ENCODE measurements around the gene C3orf18.

Gene C3orf18

DNA sequence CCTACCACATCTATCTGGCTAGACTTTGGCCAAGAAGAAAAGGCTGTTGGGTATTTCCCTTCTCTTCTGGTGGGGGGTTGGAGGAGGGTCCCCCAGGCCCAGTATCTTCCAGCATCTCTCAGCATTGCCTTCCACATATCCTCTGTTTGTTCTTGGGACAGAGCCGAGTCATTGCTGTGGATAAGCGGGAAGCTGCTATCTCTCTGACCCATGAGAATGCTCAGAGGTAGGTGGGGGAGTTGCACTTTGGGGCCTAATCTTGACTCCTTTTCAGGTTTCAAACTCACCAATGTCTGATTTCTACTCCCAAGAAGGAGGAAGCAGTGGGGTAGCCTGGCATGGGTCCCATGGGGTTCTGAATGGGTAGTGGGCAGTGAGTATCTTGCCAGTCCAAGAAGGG lies 9.8 kb upstream of the C3orf18 start:
- DNase-seq: no peak

DNA sequence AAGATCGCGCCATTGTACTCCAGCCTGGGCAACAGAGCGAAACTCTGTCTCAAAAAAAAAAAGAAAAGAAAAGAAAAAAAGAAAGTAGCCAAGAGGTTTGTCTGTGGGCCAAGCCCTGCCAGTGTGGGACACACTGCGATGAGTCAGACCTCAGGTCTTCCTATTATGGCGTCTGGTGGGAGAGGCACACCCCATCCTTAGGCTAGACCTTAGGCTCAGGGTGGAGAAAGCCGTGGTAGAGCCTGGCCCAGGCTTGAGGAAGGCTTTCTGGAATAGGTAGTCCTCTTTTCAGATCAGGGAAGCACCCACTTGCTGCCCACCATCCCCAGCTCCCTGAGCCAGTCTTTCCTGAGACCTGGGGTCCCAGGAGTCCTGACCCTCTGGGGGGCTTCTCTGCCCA lies 7.8 kb upstream of the C3orf18 start:
- no peak for DNase-seq

GRCh38 chr3:50574444-50574831 lies 6.9 kb upstream of the C3orf18 start:
- peak; percentile 52 for DNase-seq

DNA sequence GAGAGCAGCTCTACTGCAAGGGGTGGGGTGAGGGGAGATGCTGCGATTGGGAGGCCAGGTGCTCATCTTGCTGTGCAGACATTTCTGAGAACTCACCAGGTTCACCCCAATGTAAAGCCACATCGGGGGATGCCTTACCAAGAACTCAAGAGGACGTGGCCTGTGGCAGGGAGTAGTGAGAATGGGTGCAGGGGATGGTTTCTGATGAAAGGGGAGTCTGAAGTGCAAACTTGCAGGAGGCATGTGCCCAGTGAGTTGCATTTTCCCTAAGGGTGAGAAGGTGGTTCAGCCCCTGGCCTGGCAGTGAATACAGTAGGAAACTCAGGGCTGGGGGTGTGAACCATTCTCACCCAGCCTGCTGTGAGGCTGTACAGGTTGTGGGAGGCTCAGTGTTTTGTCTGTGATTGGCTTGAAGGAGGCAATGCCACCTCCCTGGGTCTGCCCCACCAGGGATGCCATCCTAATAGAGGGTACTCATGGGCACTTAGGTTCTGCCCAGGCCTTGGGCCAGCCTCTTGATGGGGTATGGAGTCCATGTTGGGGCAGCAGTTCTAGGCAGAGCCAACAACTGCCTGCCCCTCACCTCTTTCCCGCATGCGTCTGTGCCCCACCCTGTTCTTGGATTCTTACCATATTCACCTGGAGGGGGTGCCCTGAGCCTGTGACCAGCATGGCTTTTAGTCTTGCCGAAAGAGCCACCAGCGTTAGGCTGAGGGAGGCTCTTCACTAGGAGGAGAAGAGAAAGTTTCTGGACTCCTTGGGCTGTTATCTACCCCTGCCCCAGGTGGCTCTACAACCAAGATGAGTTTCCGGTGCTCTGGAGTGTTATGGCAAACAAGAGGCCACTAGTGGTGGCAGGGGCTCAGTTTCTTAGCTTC lies 6.3 kb upstream of the C3orf18 start:
- DNase-seq: peak; percentile 93

GRCh38 chr3:50572801-50573371 lies 5.3 kb upstream of the C3orf18 start:
- DNase-seq: peak; percentile 75

DNA sequence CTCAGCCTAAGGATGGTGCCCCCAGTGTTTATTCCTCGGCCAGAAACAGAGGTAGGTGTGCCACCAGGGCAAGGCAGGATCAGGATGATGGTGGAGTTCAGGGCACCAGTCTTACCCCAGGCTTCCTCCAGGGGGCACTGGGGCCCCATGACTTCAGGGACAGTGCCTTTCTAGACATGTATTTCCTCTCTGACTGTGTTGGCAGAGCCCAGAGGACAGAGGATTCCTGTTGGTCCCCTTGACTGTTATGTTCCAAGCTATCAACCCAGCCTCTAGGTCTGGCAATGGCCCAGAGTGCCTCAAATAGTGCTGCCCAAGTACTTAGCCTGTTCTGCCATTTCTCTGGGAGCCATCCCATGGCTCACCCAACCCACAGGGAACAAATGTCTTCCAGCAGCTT lies 4.6 kb upstream of the C3orf18 start:
- peak; percentile 93 for DNase-seq

- no peak for DNase-seq
These were observed 3.9 kb upstream of the C3orf18 start for GRCh38 chr3:50571486-50571885.

- no peak for DNase-seq
These were observed 3.1 kb upstream of the C3orf18 start for GRCh38 chr3:50570508-50571279.

GRCh38 chr3:50568947-50569749 lies 1.6 kb upstream of the C3orf18 start, which contains the start of gene HEMK1:
HEMK1 (plus strand) TSS chr3:50569522; CDS start chr3:50571105, 1,583 bp downstream.
- peak; percentile 98 for DNase-seq

GRCh38 chr3:50567011-50567385 lies 549 bp downstream of the C3orf18 start:
- no peak for DNase-seq

DNA sequence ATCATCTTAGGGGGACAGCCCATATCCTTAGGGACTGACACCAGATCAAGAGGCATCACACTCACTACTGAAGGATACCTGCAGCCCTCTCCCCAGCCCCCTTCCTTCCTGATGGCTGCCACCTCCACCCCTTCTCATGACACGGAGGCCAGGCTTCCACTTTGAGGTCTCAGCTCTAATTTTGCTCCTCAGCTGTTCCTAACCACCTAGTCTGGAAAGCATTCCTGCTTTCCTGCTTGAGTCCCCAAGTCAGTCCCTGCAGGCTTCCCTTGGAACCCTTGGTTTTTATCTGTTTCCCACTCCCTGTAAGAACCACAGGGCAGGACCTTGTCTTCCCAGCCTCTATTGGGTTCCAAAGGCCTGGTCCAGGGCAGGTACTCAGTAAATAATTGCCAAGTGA lies 3.2 kb downstream of the C3orf18 start:
- DNase-seq: no peak

DNA sequence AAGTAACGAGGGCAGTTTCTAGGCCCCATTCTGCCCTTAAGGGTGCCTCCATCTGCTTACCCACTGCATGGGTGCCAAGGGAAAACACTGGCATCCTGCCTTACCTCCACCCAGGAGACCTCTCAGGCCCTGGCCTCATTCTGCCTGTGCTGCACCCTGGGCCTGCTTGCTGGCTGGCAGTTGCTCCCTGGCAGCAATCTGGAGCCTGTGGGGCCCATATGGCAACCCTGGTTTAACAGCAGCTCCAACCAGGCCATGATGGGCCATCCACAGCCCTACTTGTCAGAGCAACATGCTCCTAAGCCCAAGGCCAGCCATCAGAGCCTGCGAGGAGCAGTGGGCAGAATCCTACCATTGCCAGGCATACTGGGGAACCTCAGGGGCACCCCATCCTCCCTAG lies 3.7 kb downstream of the C3orf18 start:
- DNase-seq: no peak

DNA sequence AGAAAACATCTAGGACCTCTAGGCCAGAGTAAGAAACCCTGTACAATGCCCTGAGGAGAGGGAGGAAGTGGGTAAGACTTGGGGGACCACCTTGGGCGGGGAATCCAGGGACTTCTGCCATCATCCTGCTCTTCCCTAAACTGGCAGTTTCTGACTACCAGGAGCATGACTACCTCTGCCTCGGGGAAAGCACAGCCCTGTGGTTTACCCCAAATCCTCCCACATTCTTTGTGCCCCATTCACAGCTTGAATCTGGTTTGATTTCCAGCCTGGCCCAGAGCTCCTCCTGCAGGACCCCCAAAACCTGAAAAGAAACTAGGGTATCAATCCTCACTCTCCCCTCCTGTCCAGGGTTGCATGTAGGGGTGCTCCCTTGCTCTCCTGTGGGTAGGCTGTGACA lies 4.7 kb downstream of the C3orf18 start:
- DNase-seq: no peak

GRCh38 chr3:50559702-50560101 lies 7.8 kb downstream of the C3orf18 start:
- DNase-seq: no peak

GRCh38 chr3:50557915-50558314 lies 9.6 kb downstream of the C3orf18 start:
- no peak for DNase-seq

GRCh38 chr3:50557106-50557505 lies 10.4 kb downstream of the C3orf18 start:
- DNase-seq: no peak

DNA sequence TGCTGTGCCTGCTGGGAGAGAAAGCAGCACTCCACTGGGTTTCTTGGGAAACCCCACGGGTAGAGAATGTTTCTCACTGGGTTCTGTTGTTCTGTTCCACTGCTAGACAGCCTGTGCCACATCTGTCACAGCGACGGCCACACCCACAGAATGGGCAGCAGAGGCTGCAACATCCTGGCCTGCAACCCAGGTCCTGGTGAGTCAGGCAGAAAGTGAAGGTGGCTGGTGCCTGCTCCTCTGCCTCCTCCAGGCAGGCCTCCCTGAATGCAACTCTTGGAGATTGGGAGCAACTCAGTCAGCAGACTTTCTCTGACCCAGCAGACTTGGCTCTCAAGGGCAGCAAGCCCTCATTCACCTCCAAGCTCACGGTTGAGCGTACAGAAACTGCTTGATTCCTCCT lies 13.0 kb downstream of the C3orf18 start:
- peak; percentile 33 for DNase-seq

DNA sequence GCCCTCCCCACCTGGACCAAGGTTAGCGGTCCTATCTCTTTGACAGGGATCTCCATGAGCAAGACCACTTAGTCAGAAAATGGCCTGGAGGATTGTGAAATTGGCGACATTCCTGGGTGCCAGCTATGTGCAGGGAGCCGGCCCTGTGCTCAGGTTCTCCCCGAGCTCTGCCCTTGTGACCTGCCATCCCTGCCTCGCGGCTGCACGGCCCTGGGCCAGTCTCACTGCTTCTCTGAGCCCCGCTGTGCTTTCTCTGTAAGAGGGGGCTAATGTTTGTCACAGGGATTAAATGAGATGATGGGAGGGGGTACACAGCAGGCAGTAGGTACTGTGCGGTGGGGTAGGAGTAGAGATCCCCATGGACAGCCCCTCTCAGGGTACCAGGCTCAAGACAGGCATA lies 14.9 kb downstream of the C3orf18 start:
- DNase-seq: no peak

GRCh38 chr3:50551681-50552435 lies 15.7 kb downstream of the C3orf18 start:
- DNase-seq: peak; percentile 3

GRCh38 chr3:50551054-50551659 lies 16.4 kb downstream of the C3orf18 start:
- DNase-seq: no peak

GRCh38 chr3:50550079-50550736 lies 17.3 kb downstream of the C3orf18 start:
- DNase-seq: peak; percentile 68
